AG04449 (cell line): ENCODE results near the gene FTCDNL1.

Source experiments
- CTCF ChIA-PET: fragments of 350-600 bp; formaldehyde crosslinking; extraction: SDS; loops from one replicate; lab custom pipeline; 2021; ENCODE audit warnings: antibody characterized with exemption; lab: Yijun Ruan, JAX
- POLR2A ChIA-PET: fragments of 400-600, 350-600 bp; formaldehyde crosslinking; extraction: SDS; loops from one replicate; lab custom pipeline; 2020; ENCODE audit warnings: antibody characterized with exemption, inconsistent platforms; lab: Yijun Ruan, JAX
- DNase-seq: peaks from one replicate; pipeline ENCODE4 v3.0.0-alpha.2; 2010; ENCODE audit warnings: low read depth, low spot score
- H3K4me3 ChIP-seq: 2 replicates; pipeline ENCODE4 v1.5.1; 2011; ENCODE audit warnings: low read depth, mild to moderate bottlenecking, control low read depth, low read length
- CTCF ChIP-seq: IDR thresholded peaks from one replicate; pipeline ENCODE4 v1.5.1; 2011; ENCODE audit warnings: mild to moderate bottlenecking, moderate library complexity, low read length, control low read depth, inconsistent platforms; ENCODE audit not compliant: insufficient read depth; ENCODE audit errors: missing control alignments

Gene FTCDNL1

GRCh38 chr2:199772035-199772976, 78.7 kb downstream of the FTCDNL1 start:
- DNase-seq, result no peak
- CTCF ChIA-PET, result no interaction called here
- no peak for TF ChIP-seq CTCF
- H3K4me3 ChIP-seq, result no peak overlapping the region
- POLR2A ChIA-PET, result no interaction called here

GRCh38 chr2:199770716-199771115, 80.3 kb downstream of the FTCDNL1 start:
- no peak for DNase-seq
- POLR2A ChIA-PET, result no interaction called here
- CTCF ChIA-PET, result no interaction called here
- no peak overlapping the region for H3K4me3 ChIP-seq
- no peak for TF ChIP-seq CTCF

- no peak for DNase-seq
- ChIA-PET CTCF (interaction anchor here (1.1 to 1.8 kb wide), 2 partner anchors 26 to 95 kb away, joined by 3 to 9 read pairs; no protein-coding TSS in a partner anchor), POLR2A (no interaction called here)
- H3K4me3 ChIP-seq, result no peak overlapping the region
- TF ChIP-seq CTCF, result no peak
Observed at GRCh38 chr2:199765646-199766045, 85.3 kb downstream of the FTCDNL1 start.

- ChIA-PET POLR2A (no interaction called here), CTCF (no interaction called here)
- TF ChIP-seq CTCF, result no peak
- no peak for DNase-seq
- H3K4me3 ChIP-seq, result no peak overlapping the region
Observed at GRCh38 chr2:199764273-199764800, 86.7 kb downstream of the FTCDNL1 start.

- ChIA-PET CTCF (no interaction called here), POLR2A (no interaction called here)
- H3K4me3 ChIP-seq, result no peak overlapping the region
- no peak for TF ChIP-seq CTCF
- no peak for DNase-seq
Observed at GRCh38 chr2:199762963-199763362, 88.0 kb downstream of the FTCDNL1 start.

- ChIA-PET CTCF (interaction anchor here (1.6 kb wide), 1 partner anchor 21 kb away, joined by 5 read pairs; no protein-coding TSS in a partner anchor), POLR2A (no interaction called here)
- DNase-seq, result no peak
- TF ChIP-seq CTCF, result no peak
- H3K4me3 ChIP-seq, result no peak overlapping the region
Observed at GRCh38 chr2:199760574-199760973, 90.4 kb downstream of the FTCDNL1 start.
